ENCODE data around the gene TUBA8.

The TUBA8 gene

DNA sequence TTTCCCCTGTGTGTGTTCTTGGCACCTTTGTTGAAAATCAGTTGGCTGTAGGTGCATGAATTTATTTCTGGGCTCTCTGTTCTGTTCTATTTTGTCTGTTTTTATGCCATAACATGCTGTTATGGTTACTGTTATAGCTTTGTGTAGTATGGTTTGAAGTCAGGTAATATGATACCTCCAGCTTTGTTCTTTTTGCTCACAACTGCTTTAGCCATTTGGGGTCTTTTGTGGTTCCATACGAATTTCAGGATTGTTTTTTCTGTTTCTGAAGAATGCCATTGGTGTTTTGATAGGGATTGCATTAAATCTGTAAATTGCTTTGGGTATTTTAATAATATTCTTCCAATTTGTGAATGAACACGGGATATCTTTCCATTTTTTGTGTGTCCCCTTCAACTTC, 28.1 kb upstream of the TUBA8 start:
- CTCF ChIA-PET: interaction anchor here (0.9 kb wide), 1 partner anchor 13 kb away, joined by 4 read pairs; no protein-coding TSS in a partner anchor
- no peak for TF ChIP-seq CTCF (IDR thresholded peaks at IDR 0.05; ENCODE audit: control extremely low read depth, extremely low read depth, low read depth, missing control alignments)
- POLR2A ChIA-PET: no interaction called here
- no peak for DNase-seq (ENCODE audit: extremely low spot score)

GRCh38 chr22:18083406-18083805, 27.2 kb upstream of the TUBA8 start:
- no peak for TF ChIP-seq CTCF (IDR thresholded peaks at IDR 0.05; ENCODE audit: control extremely low read depth, extremely low read depth, low read depth, missing control alignments)
- POLR2A ChIA-PET: no interaction called here
- CTCF ChIA-PET: no interaction called here
- DNase-seq (ENCODE audit: extremely low spot score): no peak

GRCh38 chr22:18085188-18085587, 25.4 kb upstream of the TUBA8 start:
- ChIA-PET CTCF (interaction anchor here (1.3 kb wide), 1 partner anchor 9 kb away, joined by 4 read pairs; no protein-coding TSS in a partner anchor), POLR2A (interaction anchor here (0.6 kb wide), 1 partner anchor 25 kb away, joined by 4 read pairs; no protein-coding TSS in a partner anchor)
- no peak for TF ChIP-seq CTCF (IDR thresholded peaks at IDR 0.05; ENCODE audit: control extremely low read depth, extremely low read depth, low read depth, missing control alignments)
- no peak for DNase-seq (ENCODE audit: extremely low spot score)

DNA sequence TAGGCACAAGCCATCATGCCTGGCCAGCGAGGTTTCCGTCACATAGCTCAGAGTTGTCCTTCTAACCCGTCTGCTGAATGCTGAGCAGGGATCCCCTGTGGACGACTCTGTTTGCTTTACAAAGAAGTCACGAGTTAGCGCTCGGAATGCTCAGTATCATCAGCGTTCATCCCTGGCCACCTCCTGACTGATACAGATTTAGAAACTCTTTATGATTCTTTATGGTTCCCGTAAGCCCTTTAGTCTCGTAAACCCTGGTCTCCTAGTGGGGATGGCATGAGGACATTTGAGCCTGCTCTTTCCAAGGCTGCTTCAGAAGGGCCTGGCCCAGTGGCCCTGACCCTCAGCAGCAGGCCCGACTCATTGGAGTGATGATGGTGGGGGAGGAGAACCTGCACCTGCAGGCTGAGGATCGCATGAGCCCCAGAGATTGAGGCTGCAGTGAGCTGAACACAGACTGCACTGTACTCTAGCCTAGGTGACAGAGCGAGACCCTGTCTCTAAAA, 23.2 kb upstream of the TUBA8 start:
- ChIA-PET CTCF (interaction anchor here (1.2 to 6.3 kb wide), 3 partner anchors 10 to 345 kb away, joined by 3 to 59 read pairs (median 4); partner anchors contain the start of gene PEX26), POLR2A (interaction anchor here (1.7 to 3.2 kb wide), 2 partner anchors 9 to 19 kb away, joined by 4 to 13 read pairs; partner anchors contain the start of gene PEX26)
- no peak for DNase-seq (ENCODE audit: extremely low spot score)
- no peak for TF ChIP-seq CTCF (IDR thresholded peaks at IDR 0.05; ENCODE audit: control extremely low read depth, extremely low read depth, low read depth, missing control alignments)

GRCh38 chr22:18088825-18089568, 21.6 kb upstream of the TUBA8 start:
- POLR2A ChIA-PET: interaction anchor here (1.7 to 3.2 kb wide), 2 partner anchors 10 to 17 kb away, joined by 4 to 13 read pairs; partner anchors contain the start of gene PEX26
- DNase-seq (ENCODE audit: extremely low spot score): peak; percentile 29
- CTCF ChIA-PET: interaction anchor here (0.8 to 6.3 kb wide), 6 partner anchors 12 to 346 kb away, joined by 3 to 59 read pairs (median 4); partner anchors contain the start of gene PEX26
- no peak for TF ChIP-seq CTCF (IDR thresholded peaks at IDR 0.05; ENCODE audit: control extremely low read depth, extremely low read depth, low read depth, missing control alignments)

DNA sequence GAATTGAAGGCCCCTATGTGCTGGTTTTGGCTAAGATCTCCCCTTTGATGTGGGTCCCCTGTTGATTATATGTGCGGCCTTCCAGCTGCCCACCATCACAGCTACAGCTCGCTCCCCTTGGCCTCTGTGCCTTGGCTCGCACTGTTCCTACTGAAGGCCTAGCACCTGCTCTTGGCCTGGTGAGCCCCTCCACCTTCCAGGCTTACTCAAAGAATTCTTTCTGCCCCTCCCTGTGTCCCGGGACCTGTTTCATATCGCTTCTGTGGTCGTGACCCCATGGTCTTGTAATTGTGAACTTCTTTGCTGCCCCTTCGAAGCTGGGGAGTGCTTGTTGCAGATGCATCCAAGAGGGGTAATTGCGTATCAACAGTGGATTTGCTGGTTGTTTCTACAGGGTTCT, 20.3 kb upstream of the TUBA8 start:
- ChIA-PET CTCF (interaction anchor here (1.4 to 6.3 kb wide), 2 partner anchors 13 to 65 kb away, joined by 3 to 59 read pairs; partner anchors contain the start of gene PEX26), POLR2A (interaction anchor here (3.2 kb wide), 1 partner anchor 12 kb away, joined by 13 read pairs; the partner anchor contains the start of gene PEX26)
- no peak for TF ChIP-seq CTCF (IDR thresholded peaks at IDR 0.05; ENCODE audit: control extremely low read depth, extremely low read depth, low read depth, missing control alignments)
- DNase-seq (ENCODE audit: extremely low spot score): no peak

All from GM10248 (cell line).